Astrocyte of the cerebellum (primary cell): Measurements from ENCODE around the gene ADCY10.

Source experiments
- DNase-seq: peaks from one replicate; pipeline ENCODE4 v3.0.0-alpha.2; 2011; ENCODE audit warnings: low read depth
- H3K4me3 ChIP-seq: 2 replicates; pipeline ENCODE4 v1.5.1; 2011; ENCODE audit warnings: mild to moderate bottlenecking, low read depth, low read length, moderate library complexity
- in situ Hi-C: cut with HindIII; loops from 2 replicates; pipeline ENCODE4 v1.10.0; 2017; ENCODE audit warnings: low sequenced_read_pairs
- TF ChIP-seq, protein P1 (sequence below): IDR thresholded peaks from 2 replicates; pipeline ENCODE4 v1.5.1; 2012; ENCODE audit warnings: low read length, low read depth, moderate library complexity, mild to moderate bottlenecking; ENCODE audit errors: missing control alignments

The ADCY10 gene

GRCh38 chr1:167928457-167928852 is 14.5 kb upstream of the ADCY10 start:
- no peak for DNase-seq
- no peak overlapping the region for H3K4me3 ChIP-seq
- TF ChIP-seq, protein P1, sequence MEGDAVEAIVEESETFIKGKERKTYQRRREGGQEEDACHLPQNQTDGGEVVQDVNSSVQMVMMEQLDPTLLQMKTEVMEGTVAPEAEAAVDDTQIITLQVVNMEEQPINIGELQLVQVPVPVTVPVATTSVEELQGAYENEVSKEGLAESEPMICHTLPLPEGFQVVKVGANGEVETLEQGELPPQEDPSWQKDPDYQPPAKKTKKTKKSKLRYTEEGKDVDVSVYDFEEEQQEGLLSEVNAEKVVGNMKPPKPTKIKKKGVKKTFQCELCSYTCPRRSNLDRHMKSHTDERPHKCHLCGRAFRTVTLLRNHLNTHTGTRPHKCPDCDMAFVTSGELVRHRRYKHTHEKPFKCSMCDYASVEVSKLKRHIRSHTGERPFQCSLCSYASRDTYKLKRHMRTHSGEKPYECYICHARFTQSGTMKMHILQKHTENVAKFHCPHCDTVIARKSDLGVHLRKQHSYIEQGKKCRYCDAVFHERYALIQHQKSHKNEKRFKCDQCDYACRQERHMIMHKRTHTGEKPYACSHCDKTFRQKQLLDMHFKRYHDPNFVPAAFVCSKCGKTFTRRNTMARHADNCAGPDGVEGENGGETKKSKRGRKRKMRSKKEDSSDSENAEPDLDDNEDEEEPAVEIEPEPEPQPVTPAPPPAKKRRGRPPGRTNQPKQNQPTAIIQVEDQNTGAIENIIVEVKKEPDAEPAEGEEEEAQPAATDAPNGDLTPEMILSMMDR = no peak
- in situ Hi-C loops = no loop called here

DNA sequence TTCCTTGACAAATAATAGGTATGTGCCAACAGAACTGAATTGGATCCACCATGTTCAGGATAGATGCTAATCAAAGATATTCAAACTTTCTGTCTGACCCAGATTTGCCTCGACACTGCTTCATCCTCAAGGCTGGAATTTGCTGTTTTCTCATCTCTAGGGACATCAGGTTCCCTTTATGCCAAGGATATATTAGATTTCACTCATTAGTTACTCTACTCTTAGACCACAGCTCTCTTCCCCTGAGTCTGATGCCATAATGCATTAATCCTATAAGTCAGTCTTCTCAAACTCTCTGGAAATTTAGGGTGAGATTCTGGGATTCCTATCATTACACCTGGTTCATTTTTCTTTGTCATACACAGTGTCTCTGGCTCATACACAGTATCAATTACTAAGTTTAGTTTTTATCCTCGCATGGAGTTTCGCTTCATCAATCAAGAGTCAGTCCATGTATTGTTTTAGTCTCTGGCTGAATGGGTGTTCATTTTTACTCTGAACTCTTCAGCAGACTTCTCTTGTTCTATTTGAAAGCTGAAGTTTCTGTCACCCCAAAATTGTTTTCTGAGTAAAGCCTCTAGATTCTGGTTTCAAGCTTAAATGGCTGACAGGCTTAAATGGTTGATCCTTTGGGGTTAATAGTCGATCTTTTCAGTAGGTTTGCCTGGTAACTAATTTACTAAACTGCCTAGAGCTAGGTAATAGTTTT is 13.3 kb upstream of the ADCY10 start:
- in situ Hi-C loops = no loop called here
- no peak overlapping the region for H3K4me3 ChIP-seq
- TF ChIP-seq, protein P1 = no peak

GRCh38 chr1:167926486-167926997 is 12.6 kb upstream of the ADCY10 start:
- TF ChIP-seq, protein P1 = no peak
- no peak overlapping the region for H3K4me3 ChIP-seq
- no peak for DNase-seq
- in situ Hi-C loops = no loop called here

More for the DNA sequence above, 13.3 kb upstream of the ADCY10 start:
- no peak for DNase-seq

- in situ Hi-C loops = no loop called here
- no peak overlapping the region for H3K4me3 ChIP-seq
- no peak for DNase-seq
- TF ChIP-seq, protein P1 = no peak
These were observed 10.8 kb upstream of the ADCY10 start for GRCh38 chr1:167924543-167925231.

DNA sequence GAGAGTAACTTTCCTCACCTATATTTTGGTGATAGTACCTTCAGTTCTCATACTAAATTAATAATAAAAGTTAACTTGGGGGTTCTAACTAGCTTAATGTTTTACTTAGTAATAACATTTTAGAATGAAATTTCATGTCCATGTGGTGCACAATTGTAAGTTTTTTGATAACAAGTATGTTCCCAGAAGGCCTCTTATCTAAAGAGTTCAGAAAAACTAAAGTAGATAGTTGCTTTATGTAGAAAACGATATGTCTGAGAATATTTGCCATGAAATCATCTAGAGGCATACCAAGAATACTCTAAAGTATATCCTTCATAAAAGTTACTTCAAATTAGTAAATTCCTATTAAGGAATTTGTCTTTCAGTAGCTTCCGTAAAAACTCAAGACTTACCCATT is 10.2 kb upstream of the ADCY10 start:
- TF ChIP-seq, protein P1 = no peak
- in situ Hi-C loops = no loop called here
- H3K4me3 ChIP-seq = no peak overlapping the region
- DNase-seq = no peak

GRCh38 chr1:167923324-167924056 is 9.6 kb upstream of the ADCY10 start:
- H3K4me3 ChIP-seq = no peak overlapping the region
- in situ Hi-C loops = no loop called here
- TF ChIP-seq, protein P1 = no peak
- DNase-seq = no peak
